Glutamatergic neuron (in vitro differentiated cells): ENCODE results near the gene NLRP4. TPM values are rescaled to one million over a fixed set of nuclear protein-coding genes. Genes with fewer than 3 reads are reported as not detected.

Experiments used
- DNase-seq: peaks from one replicate; pipeline ENCODE4 v3.0.0; 2022
- H3K27ac Mint-ChIP-seq: one replicate; pipeline ENCODE4 v1.8.0; 2020; ENCODE audit warnings: mild to moderate bottlenecking, mixed read lengths, inconsistent platforms; ENCODE audit not compliant: unreplicated experiment
- H3K27me3 Mint-ChIP-seq: one replicate; pipeline ENCODE4 v1.8.0; 2020; ENCODE audit warnings: mild to moderate bottlenecking, moderate library complexity, mixed read lengths, inconsistent platforms; ENCODE audit not compliant: unreplicated experiment
- H3K36me3 Mint-ChIP-seq: one replicate; pipeline ENCODE4 v1.8.0; 2020; ENCODE audit warnings: mild to moderate bottlenecking, mixed read lengths, inconsistent platforms; ENCODE audit not compliant: unreplicated experiment
- H3K4me1 Mint-ChIP-seq: one replicate; pipeline ENCODE4 v1.8.0; 2020; ENCODE audit warnings: mild to moderate bottlenecking, low read depth, mixed read lengths, inconsistent platforms; ENCODE audit not compliant: unreplicated experiment
- H3K4me3 Mint-ChIP-seq: one replicate; pipeline ENCODE4 v1.8.0; 2020; ENCODE audit warnings: mild to moderate bottlenecking, mixed read lengths, inconsistent platforms; ENCODE audit not compliant: unreplicated experiment
- H3K9me3 Mint-ChIP-seq: one replicate; pipeline ENCODE4 v1.8.0; 2020; ENCODE audit warnings: mild to moderate bottlenecking, moderate library complexity, mixed read lengths, inconsistent platforms; ENCODE audit not compliant: unreplicated experiment
- CTCF ChIP-seq: fragments of 200-600 bp; sonication (generic); IDR thresholded peaks from one replicate; pipeline ENCODE4 v1.5.0; 2021; ENCODE audit not compliant: partially characterized antibody, unreplicated experiment
- total RNA-seq: library from RNA; stranded (reverse); fragmentation: NEBNext Ultra II Directional; extraction: Animal tissue kit (Norgen Biotek cat#: 25700); gene quantifications from one replicate; pipeline ENCODE4 v1.2.1, GENCODE V29; 2021; ENCODE audit not compliant: unreplicated experiment

Gene NLRP4
- total RNA-seq, 1 donor from 2014 or later: not detected

GRCh38 chr19:55867101-55867500 lies 30.8 kb downstream of the NLRP4 start:
- H3K27ac Mint-ChIP-seq: no peak overlapping the region
- H3K4me1 Mint-ChIP-seq: no peaks in the 10 kb centered on the region
- H3K27me3 Mint-ChIP-seq: peaks cover 2% of the 10 kb centered on the region
- H3K4me3 Mint-ChIP-seq: no peak overlapping the region
- H3K36me3 Mint-ChIP-seq: peaks cover 20% of the 10 kb centered on the region
- TF ChIP-seq CTCF: no peak
- no peak for DNase-seq
- H3K9me3 Mint-ChIP-seq: peaks cover 19% of the 10 kb centered on the region

DNA sequence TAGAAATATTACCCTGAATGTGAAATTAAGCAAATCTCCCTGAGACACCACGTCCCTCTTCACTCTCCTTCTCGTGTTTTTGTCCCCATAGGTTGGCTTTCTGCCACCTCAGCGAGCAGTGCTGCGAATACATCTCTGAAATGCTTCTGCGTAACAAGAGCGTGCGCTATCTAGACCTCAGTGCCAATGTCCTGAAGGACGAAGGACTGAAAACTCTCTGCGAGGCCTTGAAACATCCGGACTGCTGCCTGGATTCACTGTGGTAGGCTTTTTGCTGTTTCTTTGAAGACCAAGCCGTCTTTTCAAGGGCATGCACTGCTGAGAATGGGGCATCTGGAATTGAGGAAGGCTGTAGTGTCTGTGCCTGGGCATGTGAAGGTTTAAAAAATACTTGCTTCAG lies 34.4 kb downstream of the NLRP4 start:
- Mint-ChIP-seq H3K36me3 (peaks cover 20% of the 10 kb centered on the region), H3K27me3 (peaks cover 2% of the 10 kb centered on the region), H3K4me3 (no peak overlapping the region), H3K9me3 (peaks cover 23% of the 10 kb centered on the region), H3K4me1 (no peaks in the 10 kb centered on the region), H3K27ac (no peak overlapping the region)
- DNase-seq: no peak
- no peak for TF ChIP-seq CTCF

DNA sequence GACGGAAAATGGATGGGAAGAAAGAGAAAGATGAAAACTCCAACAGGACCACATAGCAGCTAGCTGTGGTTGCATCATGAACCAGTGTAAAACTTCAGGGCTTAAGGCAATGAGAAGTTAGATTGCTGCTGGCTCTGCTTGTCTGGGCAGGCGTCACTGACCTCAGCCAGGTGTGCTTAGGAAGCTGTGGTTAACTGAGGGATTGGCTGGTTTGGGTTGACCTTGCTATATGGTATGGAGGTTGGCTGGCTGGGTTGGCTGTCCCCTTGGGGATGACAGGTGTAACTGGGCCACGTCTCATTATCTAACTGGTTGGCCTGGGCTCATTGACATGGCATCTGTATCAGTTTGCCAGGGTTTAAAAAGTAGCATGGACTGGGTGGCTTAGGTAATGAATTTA lies 40.9 kb downstream of the NLRP4 start:
- H3K9me3 Mint-ChIP-seq: peaks cover 19% of the 10 kb centered on the region
- H3K27me3 Mint-ChIP-seq: no peaks in the 10 kb centered on the region
- H3K36me3 Mint-ChIP-seq: peaks cover 11% of the 10 kb centered on the region
- no peak for DNase-seq
- H3K27ac Mint-ChIP-seq: no peak overlapping the region
- no peak overlapping the region for H3K4me3 Mint-ChIP-seq
- no peaks in the 10 kb centered on the region for H3K4me1 Mint-ChIP-seq
- no peak for TF ChIP-seq CTCF

DNA sequence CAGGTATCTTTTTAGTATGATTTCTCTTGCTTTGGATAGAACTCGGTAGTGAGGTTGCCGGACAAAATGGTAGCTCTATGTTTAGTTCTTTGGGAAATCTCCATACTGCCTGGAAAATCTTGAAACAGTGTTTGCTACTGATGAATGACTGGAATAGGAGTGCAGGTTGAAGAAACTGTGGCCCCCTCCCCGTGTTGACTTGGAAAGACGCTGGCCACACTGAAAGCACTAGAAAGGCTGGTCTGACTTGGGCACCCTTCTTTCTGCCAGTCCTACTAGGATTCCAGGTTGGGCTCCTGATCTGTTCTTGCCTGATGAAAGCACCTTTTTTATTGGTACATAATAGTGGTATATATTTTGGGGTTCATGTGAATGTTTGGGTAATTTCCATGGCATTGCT lies 46.3 kb downstream of the NLRP4 start:
- Mint-ChIP-seq H3K4me3 (no peak overlapping the region), H3K4me1 (no peaks in the 10 kb centered on the region), H3K9me3 (peaks cover 10% of the 10 kb centered on the region), H3K27ac (no peak overlapping the region), H3K27me3 (no peaks in the 10 kb centered on the region), H3K36me3 (peaks cover 8% of the 10 kb centered on the region)
- no peak for TF ChIP-seq CTCF
- DNase-seq: no peak

- Mint-ChIP-seq H3K27me3 (peaks cover 3% of the 10 kb centered on the region), H3K36me3 (no peaks in the 10 kb centered on the region)
- no peak for TF ChIP-seq CTCF
Measured at GRCh38 chr19:55898911-55899310, 62.6 kb downstream of the NLRP4 start.

More at GRCh38 chr19:55898911-55899310, 62.6 kb downstream of the NLRP4 start:
- Mint-ChIP-seq H3K27ac (no peak overlapping the region), H3K9me3 (peaks cover 17% of the 10 kb centered on the region), H3K4me1 (no peaks in the 10 kb centered on the region), H3K4me3 (no peak overlapping the region)
- no peak for DNase-seq
